IMR-90 (cell line): Measurements from ENCODE around the gene AUTS2. TPM values are rescaled to one million over a fixed set of nuclear protein-coding genes. Genes with fewer than 3 reads are reported as not detected.

Experiments used
- ATAC-seq: fragments of 200-7000 bp; cut with Tn5 transposase; 2 replicates; pipeline ENCODE4 v1.9.1; 2020; ENCODE audit warnings: low read depth, mild to moderate bottlenecking, moderate library complexity
- BruUV-seq: library from RNA; stranded (reverse); fragments of 400-500 nt; replicated peaks from 2 replicates; lab custom pipeline; 2021; lab: Mats Ljungman, UMichigan
- CTCF ChIA-PET: fragments of 300-600 bp; formaldehyde crosslinking; extraction: SDS; loops from one replicate; lab custom pipeline; 2021; ENCODE audit warnings: antibody characterized with exemption; lab: Yijun Ruan, JAX
- POLR2A ChIA-PET: fragments of 300-600 bp; sonication (Branson Sonifier 250); formaldehyde crosslinking; loops from one replicate; lab custom pipeline; 2022; ENCODE audit warnings: antibody characterized with exemption; ENCODE audit not compliant: unreplicated experiment; lab: Charles Lee
- DNase-seq: peaks from one replicate; pipeline ENCODE4 v3.0.0; 2013
- H2AFZ ChIP-seq: replicated peaks from 2 replicates; pipeline ENCODE3; 2013; ENCODE audit warnings: low read length, mild to moderate bottlenecking; ENCODE audit not compliant: poor library complexity
- H2AK5ac ChIP-seq: 2 replicates; pipeline ENCODE4 v1.6.1; 2013; ENCODE audit warnings: low read depth, low read length, inconsistent platforms
- H2AK9ac ChIP-seq: replicated peaks from 2 replicates; pipeline ENCODE3; 2013; ENCODE audit warnings: mild to moderate bottlenecking, low read depth, low read length, moderate library complexity; ENCODE audit not compliant: poor library complexity
- H2BK120ac ChIP-seq: 2 replicates; pipeline ENCODE4 v1.6.1; 2013; ENCODE audit warnings: low read depth, low read length, inconsistent platforms
- H2BK15ac ChIP-seq: 3 replicates; pipeline ENCODE4 v1.6.1; 2013; ENCODE audit warnings: low read depth, low read length, inconsistent platforms
- H2BK20ac ChIP-seq: 2 replicates; pipeline ENCODE4 v1.6.1; 2013; ENCODE audit warnings: low read depth, mild to moderate bottlenecking, inconsistent platforms, low read length, moderate library complexity
- H2BK5ac ChIP-seq: 2 replicates; pipeline ENCODE4 v1.6.1; 2013; ENCODE audit warnings: mild to moderate bottlenecking, low read depth, low read length, inconsistent platforms; ENCODE audit not compliant: poor library complexity, severe bottlenecking
- H3K14ac ChIP-seq: replicated peaks from 2 replicates; pipeline ENCODE4 v1.6.1; 2013; ENCODE audit warnings: low read depth, low read length, inconsistent platforms
- H3K18ac ChIP-seq: 2 replicates; pipeline ENCODE4 v1.6.1; 2013; ENCODE audit warnings: low read depth, low read length, control low read depth
- H3K23ac ChIP-seq: 2 replicates; pipeline ENCODE4 v1.6.1; 2013; ENCODE audit warnings: low read depth, low read length, inconsistent platforms
- H3K27ac ChIP-seq: 2 replicates; pipeline ENCODE4 v1.5.1; 2013; ENCODE audit warnings: mild to moderate bottlenecking, control low read depth, low read length; ENCODE audit not compliant: insufficient read depth
- H3K27me3 ChIP-seq: 2 replicates; pipeline ENCODE4 v1.6.1; 2013; ENCODE audit warnings: low read length; ENCODE audit not compliant: control insufficient read depth, insufficient read depth
- H3K36me3 ChIP-seq: 2 replicates; pipeline ENCODE4 v1.6.1; 2013; ENCODE audit warnings: low read length, mixed read lengths; ENCODE audit not compliant: control insufficient read depth, insufficient read depth
- H3K4ac ChIP-seq: 2 replicates; pipeline ENCODE4 v1.6.1; 2013; ENCODE audit warnings: low read depth, low read length, inconsistent platforms
- H3K4me1 ChIP-seq: 2 replicates; pipeline ENCODE4 v1.6.1; 2013; ENCODE audit warnings: low read length, mixed read lengths; ENCODE audit not compliant: control insufficient read depth, insufficient read depth
- H3K4me2 ChIP-seq: 2 replicates; pipeline ENCODE4 v1.6.1; 2013; ENCODE audit warnings: low read depth, mild to moderate bottlenecking, control low read depth, low read length, moderate library complexity
- H3K4me3 ChIP-seq: 2 replicates; pipeline ENCODE4 v1.5.1; 2013; ENCODE audit warnings: low read depth, mild to moderate bottlenecking, control low read depth, low read length, moderate library complexity; ENCODE audit not compliant: insufficient read depth
- H3K56ac ChIP-seq: 2 replicates; pipeline ENCODE4 v1.6.1; 2013; ENCODE audit warnings: low read length, inconsistent platforms; ENCODE audit not compliant: insufficient read depth; ENCODE audit errors: extremely low read depth
- H3K79me1 ChIP-seq, 2 experiments: 2 replicates each; pipeline ENCODE4 v1.6.1; 2013; ENCODE audit warnings: low read length in 2 of 2, inconsistent platforms in 1 of 2, low read depth in 1 of 2
- H3K9ac ChIP-seq: 2 replicates; pipeline ENCODE4 v1.6.1; 2013; ENCODE audit warnings: low read depth, low read length, control low read depth
- H3K9me1 ChIP-seq: 2 replicates; pipeline ENCODE4 v1.6.1; 2013; ENCODE audit warnings: low read length, inconsistent platforms; ENCODE audit not compliant: insufficient read depth
- H3K9me3 ChIP-seq: 2 replicates; pipeline ENCODE4 v1.6.1; 2013; ENCODE audit warnings: low read length; ENCODE audit not compliant: control insufficient read depth, insufficient read depth
- H4K20me1 ChIP-seq: 2 replicates; pipeline ENCODE4 v1.6.1; 2013; ENCODE audit warnings: low read length, inconsistent platforms; ENCODE audit not compliant: insufficient read depth
- H4K5ac ChIP-seq: 2 replicates; pipeline ENCODE4 v1.6.1; 2013; ENCODE audit warnings: mild to moderate bottlenecking, low read depth, low read length, control low read depth
- H4K8ac ChIP-seq, 2 experiments: 2 replicates each; pipeline ENCODE4 v1.6.1; 2013; ENCODE audit warnings: low read depth in 2 of 2, low read length in 2 of 2, control low read depth in 1 of 2, inconsistent platforms in 1 of 2
- H4K91ac ChIP-seq: 2 replicates; pipeline ENCODE4 v1.6.1; 2013; ENCODE audit warnings: low read depth, low read length, inconsistent platforms; ENCODE audit not compliant: insufficient read depth
- BHLHE40 ChIP-seq: fragments of 150-350 bp; IDR thresholded peaks from 2 replicates; pipeline ENCODE4 v1.6.1; 2016; ENCODE audit warnings: mild to moderate bottlenecking, low read depth, low read length
- CEBPB ChIP-seq: IDR thresholded peaks from 2 replicates; pipeline ENCODE4 v1.6.1; 2012; ENCODE audit warnings: low read depth, low read length, improper control_type of control experiment
- CHD1 ChIP-seq: IDR thresholded peaks from 2 replicates; pipeline ENCODE4 v1.6.1; 2012; ENCODE audit warnings: low read depth, low read length, improper control_type of control experiment
- CTCF ChIP-seq: conservative IDR thresholded peaks from 2 replicates; pipeline ENCODE4 v1.5.1; 2012; ENCODE audit warnings: mild to moderate bottlenecking, low read depth, low read length, improper control_type of control experiment
- ELK1 ChIP-seq: fragments of 150-350 bp; IDR thresholded peaks from 2 replicates; pipeline ENCODE4 v1.6.1; 2016; ENCODE audit warnings: low read depth, mild to moderate bottlenecking, low read length, moderate library complexity, borderline replicate concordance
- FOS ChIP-seq: fragments of 150-350 bp; IDR thresholded peaks from 2 replicates; pipeline ENCODE4 v1.6.1; 2016; ENCODE audit warnings: low read depth, low read length
- MAZ ChIP-seq: IDR thresholded peaks from 2 replicates; pipeline ENCODE4 v1.6.1; 2012; ENCODE audit warnings: low read depth, mild to moderate bottlenecking, low read length, improper control_type of control experiment, moderate library complexity, borderline replicate concordance
- MXI1 ChIP-seq: IDR thresholded peaks from 2 replicates; pipeline ENCODE4 v1.6.1; 2012; ENCODE audit warnings: low read depth, mild to moderate bottlenecking, low read length, moderate library complexity, borderline replicate concordance
- NFE2L2 ChIP-seq: fragments of 150-350 bp; IDR thresholded peaks from 2 replicates; pipeline ENCODE4 v1.6.1; 2016; ENCODE audit warnings: low read depth, mild to moderate bottlenecking, low read length
- POLR2A ChIP-seq: IDR thresholded peaks from 2 replicates; pipeline ENCODE4 v1.6.1; 2012; ENCODE audit warnings: mild to moderate bottlenecking, low read depth, low read length
- RAD21 ChIP-seq: IDR thresholded peaks from 2 replicates; pipeline ENCODE4 v1.6.1; 2012; ENCODE audit warnings: low read length, improper control_type of control experiment
- RCOR1 ChIP-seq: IDR thresholded peaks from 2 replicates; pipeline ENCODE4 v1.6.1; 2012; ENCODE audit warnings: mild to moderate bottlenecking, low read length, improper control_type of control experiment; ENCODE audit not compliant: insufficient replicate concordance
- RFX5 ChIP-seq: IDR thresholded peaks from 2 replicates; pipeline ENCODE4 v1.8.0; 2012; ENCODE audit warnings: low read depth, mild to moderate bottlenecking, low read length, moderate library complexity
- SMC3 ChIP-seq: fragments of 150-350 bp; IDR thresholded peaks from 2 replicates; pipeline ENCODE4 v1.6.1; 2016; ENCODE audit warnings: low read depth, mild to moderate bottlenecking, antibody characterized with exemption, low read length, moderate library complexity
- USF2 ChIP-seq: fragments of 150-350 bp; IDR thresholded peaks from 2 replicates; pipeline ENCODE4 v1.6.1; 2017; ENCODE audit warnings: mild to moderate bottlenecking, antibody characterized with exemption, low read length, low read depth
- WGBS, 2 experiments: methylation state at CpG; one replicate each; pipeline versions ENCODE4 v1.1.5 to v1.1.7; 2013; ENCODE audit warnings: missing lambda C conversion rate in 2 of 2; ENCODE audit not compliant: insufficient read length in 1 of 2; ENCODE audit errors: extremely low coverage in 2 of 2; 5-methylcytosine and 5-hydroxymethylcytosine counted together
- dilution Hi-C: fragments of 300-500 bp; cut with HindIII; formaldehyde crosslinking; loops from one replicate; pipeline ENCODE4 v1.14.3; 2018; ENCODE audit warnings: low sequenced_read_pairs; ENCODE audit not compliant: unreplicated experiment
- in situ Hi-C: fragments of 300-500 bp; cut with MboI; formaldehyde crosslinking; loops from 3 replicates; pipeline ENCODE4 v1.14.3; 2019; ENCODE audit warnings: low sequenced_read_pairs, inconsistent platforms, mixed read lengths
- intact Hi-C: fragments of 100-400 bp; cut with micrococcal nuclease; formaldehyde crosslinking; loops from 2 replicates; pipeline ENCODE4 v1.10.0; 2022
- polyA plus RNA-seq, 3 experiments: library from polyadenylated mRNA; depleted of rRNA; stranded (reverse); fragments of >200 nt; gene quantifications; 2 replicates each; pipeline ENCODE4 v1.2.3, GENCODE V29; 2012; ENCODE audit warnings: low replicate concordance in 1 of 3
- total RNA-seq: library from RNA; depleted of rRNA; stranded (reverse); fragments of >200 nt; gene quantifications from 2 replicates; pipeline ENCODE4 v1.2.3, GENCODE V29; 2012

AUTS2 gene
- total and polyA plus RNA-seq, 2 of the 4 experiments (the other 2 are of a cell fraction), result 0.90 to 3.0 TPM

GRCh38 chr7:69857014-69857413, 258.7 kb downstream of the AUTS2 start:
- H2AFZ ChIP-seq, result no peak overlapping the region
- no peak overlapping the region for H4K91ac ChIP-seq
- no peak overlapping the region for H2BK20ac ChIP-seq
- no peaks in the 10 kb centered on the region for H3K79me1 ChIP-seq
- no peak overlapping the region for H2BK120ac ChIP-seq
- no peak overlapping the region for H3K9ac ChIP-seq
- no peaks in the 10 kb centered on the region for H3K9me1 ChIP-seq
- no peak overlapping the region for H2BK15ac ChIP-seq
- H3K36me3 ChIP-seq, result no peaks in the 10 kb centered on the region
- TF ChIP-seq SMC3 (no peak), RFX5 (no peak), RCOR1 (no peak), NFE2L2 (no peak), POLR2A (no peak), MXI1 (no peak), MAZ (no peak), RAD21 (no peak), USF2 (no peak), BHLHE40 (no peak), CTCF (no peak), CEBPB (no peak), ELK1 (no peak), FOS (no peak), CHD1 (no peak)
- H4K20me1 ChIP-seq, result no peaks in the 10 kb centered on the region
- no peak overlapping the region for H2AK9ac ChIP-seq
- no peak overlapping the region for H3K4me2 ChIP-seq
- POLR2A ChIA-PET, result no interaction called here
- H3K18ac ChIP-seq, result no peak overlapping the region
- intact Hi-C loops (no loop called here), in situ Hi-C loops (no loop called here), dilution Hi-C loops (no loop called here)
- H3K23ac ChIP-seq, result no peak overlapping the region
- no peak overlapping the region for H2AK5ac ChIP-seq
- H3K27ac ChIP-seq, result no peak overlapping the region
- no peaks in the 10 kb centered on the region for H3K9me3 ChIP-seq
- H3K4me3 ChIP-seq, result no peak overlapping the region
- no peaks in the 10 kb centered on the region for H3K27me3 ChIP-seq
- H4K5ac ChIP-seq, result no peak overlapping the region
- CTCF ChIA-PET, result no interaction called here
- no peak overlapping the region for H3K14ac ChIP-seq
- H3K56ac ChIP-seq, result no peak overlapping the region
- BruUV-seq, result no TSS peak
- H2BK5ac ChIP-seq, result no peak overlapping the region
- no peak for ATAC-seq
- no peak overlapping the region for H3K4ac ChIP-seq
- no CpG with 5 or more reads among the region's 6 CpGs for WGBS, 2 experiments
- no peak overlapping the region for H4K8ac ChIP-seq
- no peaks in the 10 kb centered on the region for H3K4me1 ChIP-seq
- no peak for DNase-seq
